ENCODE results near the gene GIPC1.

The GIPC1 gene

DNA sequence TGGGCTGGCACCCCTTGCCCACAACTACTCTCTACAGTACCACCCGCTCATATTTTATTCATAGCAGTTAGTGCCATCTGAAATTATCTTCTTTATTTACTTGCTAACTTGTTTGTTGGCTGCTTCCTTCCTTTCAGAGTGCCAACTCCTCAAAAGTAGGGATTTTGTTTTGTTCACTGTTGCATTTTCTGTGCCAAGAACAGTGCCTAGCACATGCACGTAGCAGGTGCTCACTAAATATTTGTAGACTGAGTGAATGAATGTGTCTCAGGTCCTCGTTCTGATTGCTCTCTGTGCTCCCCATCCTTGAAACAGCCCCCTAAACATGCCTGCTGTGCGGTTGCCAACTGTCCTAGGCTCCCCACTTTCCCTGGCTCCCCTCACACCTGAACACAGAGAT is 1.5 kb downstream of the GIPC1 start:
- no peak for DNase-seq (ENCODE audit: low spot score)

DNA sequence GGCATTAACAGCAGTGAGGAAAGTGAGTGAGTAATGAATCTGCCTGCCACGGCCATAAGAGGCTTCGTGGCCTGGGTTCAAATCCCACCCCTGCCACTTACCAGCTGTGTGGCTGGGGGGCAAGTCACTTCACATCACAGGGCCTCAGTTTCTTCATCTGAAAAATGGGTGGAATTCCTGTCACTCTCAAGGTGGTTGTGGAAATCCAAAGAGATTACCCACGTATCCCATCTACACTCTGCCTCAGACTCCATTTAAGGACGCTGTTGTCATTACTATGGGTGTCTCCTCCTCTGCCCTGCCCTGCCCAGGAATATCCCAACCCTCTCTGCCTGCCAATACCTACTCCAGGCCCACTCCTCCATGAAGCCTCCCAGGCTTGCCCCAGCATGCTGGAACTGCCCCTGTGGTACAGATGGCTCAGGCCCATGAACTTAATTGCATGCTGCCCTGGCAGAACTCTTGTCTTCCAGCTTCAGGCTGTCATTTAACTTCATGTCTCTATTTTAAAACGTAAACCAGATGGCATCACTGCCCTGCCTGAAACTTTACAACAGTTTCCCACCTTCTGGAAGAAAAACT is 3.1 kb downstream of the GIPC1 start:
- no peak for DNase-seq (ENCODE audit: low spot score)

DNA sequence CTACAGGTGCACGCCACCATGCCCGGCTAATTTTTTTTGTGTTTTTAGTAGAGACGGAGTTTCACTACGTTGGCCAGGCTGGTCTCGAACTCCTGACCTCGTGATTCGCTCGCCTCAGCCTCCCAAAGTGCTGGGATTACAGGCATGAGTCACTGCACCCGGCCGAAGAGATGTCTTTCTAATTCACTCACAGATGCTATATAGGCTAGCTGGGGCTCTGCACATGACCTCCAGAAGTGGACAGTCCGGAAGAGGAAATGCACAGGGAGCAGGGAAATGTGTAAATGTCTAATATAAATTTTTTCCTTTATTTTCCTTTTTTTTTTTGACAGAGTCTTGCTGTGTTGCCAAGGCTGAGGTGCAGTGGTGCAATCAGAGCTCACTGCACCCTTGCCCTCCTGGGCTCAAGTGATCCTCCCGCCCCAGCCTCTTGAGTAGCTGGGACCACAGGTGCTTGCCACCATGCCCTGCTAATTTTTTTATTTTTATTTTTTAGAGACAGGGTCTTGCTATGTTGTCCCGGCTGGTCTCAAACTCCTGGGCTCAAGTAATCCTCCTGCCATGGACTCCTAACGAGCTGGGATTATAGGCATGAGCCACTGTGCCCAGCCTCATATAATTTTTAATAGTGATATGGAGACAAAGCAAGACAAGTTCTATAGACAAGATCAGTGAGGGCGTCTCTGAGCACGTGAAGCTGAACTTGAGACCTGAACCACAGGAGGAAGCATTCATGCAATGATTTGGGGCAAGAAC is 8.4 kb downstream of the GIPC1 start:
- DNase-seq (ENCODE audit: low spot score) = no peak

DNA sequence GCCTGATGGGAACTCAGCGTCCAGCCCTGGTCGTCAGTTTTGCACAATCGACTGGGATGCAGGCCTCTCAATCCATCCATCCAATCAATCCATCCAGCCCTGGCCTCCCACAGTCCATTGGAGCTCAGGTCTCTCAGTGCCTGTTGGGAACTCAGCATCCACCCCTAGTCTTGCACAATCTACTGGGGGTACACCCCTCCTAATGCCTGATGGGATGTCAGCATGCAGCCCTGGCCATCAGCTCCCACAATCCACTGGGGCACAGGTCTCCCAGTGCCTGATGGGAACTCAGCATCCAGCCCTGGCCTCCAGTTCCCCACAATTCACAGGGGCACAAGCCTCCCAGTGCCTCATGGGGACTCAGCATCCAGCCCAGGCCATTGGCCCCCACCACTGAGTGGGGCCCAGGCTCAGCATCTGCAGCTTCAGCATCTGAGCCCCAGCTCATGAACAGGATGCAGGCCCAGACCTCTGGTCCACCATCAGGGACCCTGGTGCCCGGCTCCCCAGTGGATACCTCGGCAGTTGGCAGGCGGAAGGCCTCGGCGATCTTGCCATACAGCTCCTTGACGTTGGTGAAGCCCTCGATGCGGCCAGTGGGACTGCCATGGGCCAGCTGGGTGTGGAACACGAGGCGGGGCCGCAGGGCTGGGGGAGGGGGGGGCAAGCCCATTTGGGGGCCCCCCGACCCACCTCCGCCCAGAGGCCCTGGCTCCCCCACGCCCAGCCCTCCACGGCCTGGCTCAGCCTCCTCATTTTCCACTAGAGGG is 13.6 kb downstream of the GIPC1 start:
- DNase-seq (ENCODE audit: low spot score) = no peak

DNA sequence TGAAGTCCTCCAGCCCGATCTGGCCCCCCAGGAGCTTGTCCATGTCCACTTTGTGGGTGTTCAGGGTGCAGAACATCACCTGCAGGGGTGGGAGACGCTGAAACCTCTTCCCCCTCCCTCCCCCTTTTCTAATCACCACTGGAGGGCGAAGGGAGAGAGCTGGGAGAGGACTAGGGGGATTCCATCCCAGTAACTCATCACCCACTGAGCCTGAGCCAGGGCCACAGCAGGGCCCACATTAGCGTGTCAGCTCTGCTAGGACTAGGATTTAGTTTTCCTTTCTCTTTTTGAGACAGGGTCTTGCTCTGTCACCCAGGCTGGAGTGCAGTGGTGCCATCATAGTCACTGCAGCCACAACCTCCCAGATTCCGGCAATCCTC is 15.2 kb downstream of the GIPC1 start:
- DNase-seq (ENCODE audit: low spot score) = no peak

DNA sequence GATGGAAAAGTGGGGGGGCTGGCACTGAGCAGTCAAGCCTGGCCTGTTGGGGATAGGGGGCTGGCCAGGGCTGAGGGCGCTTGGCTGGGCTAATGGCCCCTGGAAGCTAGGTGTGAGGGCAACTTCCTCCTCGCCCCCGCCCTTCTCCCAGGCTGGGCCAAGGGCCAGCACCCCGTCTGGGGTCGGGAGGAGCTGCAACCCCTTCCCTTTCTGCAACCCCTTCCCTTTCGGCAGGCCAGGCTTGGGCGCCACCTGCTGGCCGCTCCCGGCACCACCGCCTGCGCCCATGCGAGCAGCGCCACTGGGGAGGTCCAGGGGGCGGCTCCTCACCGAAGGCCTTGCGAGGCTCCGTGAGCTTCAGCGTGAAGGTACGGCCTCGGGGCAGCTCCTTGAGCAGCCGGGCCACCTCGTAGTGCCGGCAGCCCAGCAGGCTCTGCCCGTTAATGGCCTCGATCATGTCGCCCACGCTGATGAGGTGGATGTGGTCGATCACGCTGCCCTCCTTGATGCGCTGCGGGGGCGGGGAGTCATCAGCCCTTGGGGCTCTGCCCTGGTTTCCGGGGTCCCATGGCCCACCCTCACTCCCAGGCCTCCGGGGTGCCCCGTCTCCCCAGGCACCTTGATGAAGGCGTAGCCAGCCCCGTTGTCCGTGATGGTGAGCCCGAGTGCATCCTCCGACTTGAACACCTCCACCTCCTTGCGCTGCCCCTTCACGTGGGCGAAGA is 15.8 kb downstream of the GIPC1 start:
- no peak for DNase-seq (ENCODE audit: low spot score)

DNA sequence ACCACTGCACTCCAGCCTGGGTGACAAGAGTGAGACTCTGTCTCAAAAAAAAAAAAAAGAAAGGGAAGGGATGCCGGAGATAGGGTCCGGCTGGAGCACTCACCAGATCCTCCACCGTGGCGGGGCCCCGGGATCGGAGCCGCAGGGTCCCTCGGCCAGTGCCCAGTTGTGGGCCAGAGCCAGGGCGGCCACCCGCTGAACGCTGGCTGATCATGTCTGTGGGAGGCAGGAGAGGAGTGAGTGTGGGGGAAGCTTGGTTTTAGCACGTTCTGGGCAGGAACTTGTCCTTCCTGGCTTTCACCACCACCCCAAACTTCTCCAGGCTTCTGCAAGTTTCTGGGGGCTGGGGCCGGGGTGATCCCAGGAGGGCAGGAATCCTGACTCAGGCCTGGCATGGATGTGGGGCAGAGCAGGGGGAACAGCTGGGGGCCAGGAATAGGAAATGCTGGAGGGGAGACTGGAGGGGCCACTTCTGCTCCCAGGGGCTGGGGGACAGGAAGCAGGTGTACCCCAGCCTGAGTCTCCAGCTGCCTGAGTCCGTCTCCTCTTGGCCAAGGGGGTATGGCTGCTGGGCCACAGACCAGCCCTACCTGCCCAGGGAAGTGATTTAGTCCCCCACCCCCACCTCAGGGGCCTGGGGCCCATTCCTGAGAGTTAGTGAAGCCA is 16.5 kb downstream of the GIPC1 start:
- DNase-seq (ENCODE audit: low spot score) = no peak

DNA sequence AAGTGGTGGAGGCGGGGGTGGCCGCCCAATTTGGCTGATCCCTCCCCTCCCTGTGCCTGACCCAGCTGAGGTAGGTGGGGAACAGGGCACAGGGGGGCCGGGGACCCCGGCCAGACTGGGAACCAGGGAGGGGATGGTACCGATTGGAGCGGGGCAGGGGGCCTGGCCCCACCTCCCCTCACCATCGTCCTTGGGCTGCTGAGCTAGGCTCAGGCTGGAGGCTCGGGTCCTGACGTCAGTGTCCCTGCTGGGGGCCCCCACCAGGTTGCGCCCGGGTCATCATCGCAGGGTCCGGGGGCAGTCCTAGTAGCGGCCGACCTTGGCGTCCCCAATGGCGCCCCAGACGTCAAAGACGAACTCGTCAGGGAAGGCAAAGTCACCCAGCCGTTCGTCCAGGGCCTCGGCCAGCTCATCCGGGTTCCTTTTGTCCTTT is 17.8 kb downstream of the GIPC1 start:
- no peak for DNase-seq (ENCODE audit: low spot score)

DNA sequence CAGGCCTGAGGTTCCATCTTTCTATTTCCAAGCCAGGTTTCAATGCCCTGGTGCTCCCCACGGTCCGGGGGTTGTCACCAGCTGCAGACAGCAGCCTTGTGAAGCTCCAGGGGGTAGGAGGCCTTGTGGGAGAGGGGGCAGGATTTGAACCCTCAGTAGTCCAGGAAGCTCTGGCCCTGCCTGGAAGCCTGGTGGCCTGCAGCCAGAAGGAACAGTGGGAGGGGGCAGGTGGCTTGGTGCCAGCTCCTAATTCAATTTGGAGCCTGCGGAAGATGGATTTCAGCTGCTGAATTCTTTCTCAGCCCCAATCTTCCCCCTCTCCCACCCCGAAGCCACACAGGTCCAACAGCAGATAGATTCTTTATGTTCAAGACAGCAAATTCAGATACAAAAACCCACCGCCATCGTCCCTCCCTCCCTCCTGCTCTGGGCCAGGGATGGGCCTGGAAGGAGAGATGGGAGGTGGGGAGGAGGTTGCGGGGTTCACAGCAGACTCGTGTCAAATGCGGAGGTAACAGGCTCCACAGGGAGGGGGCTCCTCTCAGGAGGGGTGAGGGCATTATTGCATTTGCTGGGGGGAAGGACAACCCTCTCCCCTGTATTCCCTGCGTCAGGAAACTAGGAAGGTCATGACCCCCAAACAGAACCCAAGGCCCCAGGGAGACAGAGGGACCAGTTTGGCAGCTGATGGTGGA is 18.4 kb downstream of the GIPC1 start:
- no peak for DNase-seq (ENCODE audit: low spot score)

DNA sequence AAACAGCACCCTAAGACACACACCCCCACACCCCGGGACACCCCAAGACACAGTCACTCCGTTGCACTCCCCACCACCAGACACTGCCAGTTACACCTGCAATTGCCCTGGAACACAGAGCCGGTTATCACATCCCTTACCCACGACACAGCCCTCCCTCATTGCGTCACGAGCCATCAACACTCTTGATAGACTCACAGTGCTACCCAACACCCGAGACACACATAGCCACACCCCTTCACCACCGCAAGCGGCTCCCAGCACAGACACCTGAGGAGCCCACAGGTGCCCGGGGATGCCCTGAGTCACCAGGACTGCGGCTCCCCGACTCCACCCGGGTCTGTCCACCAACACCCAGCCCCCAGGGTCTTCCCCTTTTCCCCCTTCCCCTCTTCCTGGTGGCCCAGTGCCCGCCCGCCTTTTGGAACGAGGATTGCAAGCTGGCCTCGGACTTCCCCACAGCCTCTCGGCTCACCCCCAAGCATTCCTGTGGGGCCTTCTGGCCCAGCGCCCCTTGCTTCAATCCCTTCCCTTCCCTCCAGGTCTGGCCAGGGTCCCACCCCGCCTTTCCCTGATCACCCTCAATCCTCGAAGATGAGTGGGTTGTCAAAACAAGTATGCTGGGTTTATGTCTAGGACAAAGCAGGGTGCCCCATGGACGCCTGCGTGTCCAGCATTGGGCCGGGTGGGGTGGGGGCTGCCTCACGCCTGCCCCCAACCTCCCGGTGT is 19.1 kb downstream of the GIPC1 start:
- DNase-seq (ENCODE audit: low spot score) = no peak

DNA sequence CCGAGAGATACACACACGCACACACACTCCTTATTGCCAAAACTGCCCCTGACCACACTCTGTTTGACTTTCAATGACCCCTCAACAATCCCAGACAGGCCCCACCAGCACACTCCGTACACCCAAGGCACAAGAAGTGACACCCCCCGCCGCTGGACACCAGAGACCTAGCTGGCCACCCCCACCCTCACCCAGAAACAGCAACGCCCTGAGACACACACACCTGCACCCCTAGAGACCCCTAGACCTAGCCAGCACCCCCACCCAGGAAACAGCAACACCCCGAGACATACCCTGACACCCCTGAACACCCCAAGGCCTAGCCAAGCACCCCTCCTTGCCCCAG is 19.6 kb downstream of the GIPC1 start:
- DNase-seq (ENCODE audit: low spot score) = no peak

DNA sequence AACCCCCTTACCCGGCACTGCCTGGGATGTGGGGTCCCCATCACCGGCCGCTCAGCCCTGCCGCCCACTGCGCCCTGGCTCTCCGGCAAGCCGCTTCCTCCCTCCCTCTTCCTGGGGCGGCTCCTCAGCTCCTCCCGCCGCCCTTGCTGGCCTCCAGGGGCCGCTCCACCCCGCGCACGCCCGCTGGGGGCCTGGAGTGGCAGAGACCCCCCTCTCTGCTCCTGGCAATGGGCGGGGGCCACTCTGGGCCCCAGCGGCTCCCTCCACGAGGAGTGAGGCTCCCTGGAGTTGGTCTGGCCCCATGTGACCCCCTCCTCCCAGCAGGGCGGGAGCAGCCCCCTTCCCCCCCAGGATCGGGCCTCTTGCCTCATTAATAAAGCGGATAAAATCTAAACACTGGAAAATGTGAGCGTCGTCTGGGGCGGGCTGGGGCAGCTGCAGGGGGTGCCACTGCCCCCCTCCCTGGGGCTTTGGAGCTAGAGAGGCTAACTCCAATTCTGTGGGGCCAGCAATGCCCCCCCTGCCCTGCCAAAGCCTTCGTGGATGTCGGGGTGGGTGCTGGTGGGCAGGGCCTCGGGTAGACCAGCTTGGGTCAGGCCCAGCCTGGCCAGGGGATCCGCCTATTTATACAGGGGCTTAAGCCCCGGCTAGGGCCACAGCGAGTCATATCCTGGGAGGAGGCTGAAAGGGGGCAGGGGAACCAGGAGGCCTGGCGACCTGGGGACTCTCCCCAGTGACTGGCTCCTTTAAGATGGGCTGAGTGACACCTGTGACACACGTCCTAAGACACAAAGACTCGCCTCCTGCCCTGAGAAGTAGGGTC is 20.5 kb downstream of the GIPC1 start, which contains the start of gene PTGER1:
Gene PTGER1, minus strand, starts transcription at position 104 of the 823 bp plus-strand sequence. CDS start 1,034 bp downstream, outside the sequence.
- no peak for DNase-seq (ENCODE audit: low spot score)

DNA sequence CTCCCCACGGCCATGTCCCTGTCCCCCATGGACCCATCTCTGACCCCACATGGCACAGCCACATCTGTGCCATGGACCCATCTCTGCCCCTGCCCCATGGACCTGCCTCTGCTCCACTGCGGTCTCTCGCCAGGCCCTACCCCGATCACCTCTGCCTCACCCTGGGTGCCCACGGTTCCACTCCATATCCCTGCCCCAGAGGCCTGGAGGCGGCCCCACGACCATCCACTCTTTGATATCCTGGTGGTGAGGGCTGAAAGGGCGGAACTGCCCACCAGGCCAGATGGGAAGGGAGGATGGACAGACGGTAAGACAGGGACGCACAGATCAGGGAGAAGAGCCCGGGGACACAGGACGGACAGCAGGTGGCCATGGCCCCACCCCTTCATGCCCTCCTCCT is 21.1 kb downstream of the GIPC1 start:
- DNase-seq (ENCODE audit: low spot score) = no peak

DNA sequence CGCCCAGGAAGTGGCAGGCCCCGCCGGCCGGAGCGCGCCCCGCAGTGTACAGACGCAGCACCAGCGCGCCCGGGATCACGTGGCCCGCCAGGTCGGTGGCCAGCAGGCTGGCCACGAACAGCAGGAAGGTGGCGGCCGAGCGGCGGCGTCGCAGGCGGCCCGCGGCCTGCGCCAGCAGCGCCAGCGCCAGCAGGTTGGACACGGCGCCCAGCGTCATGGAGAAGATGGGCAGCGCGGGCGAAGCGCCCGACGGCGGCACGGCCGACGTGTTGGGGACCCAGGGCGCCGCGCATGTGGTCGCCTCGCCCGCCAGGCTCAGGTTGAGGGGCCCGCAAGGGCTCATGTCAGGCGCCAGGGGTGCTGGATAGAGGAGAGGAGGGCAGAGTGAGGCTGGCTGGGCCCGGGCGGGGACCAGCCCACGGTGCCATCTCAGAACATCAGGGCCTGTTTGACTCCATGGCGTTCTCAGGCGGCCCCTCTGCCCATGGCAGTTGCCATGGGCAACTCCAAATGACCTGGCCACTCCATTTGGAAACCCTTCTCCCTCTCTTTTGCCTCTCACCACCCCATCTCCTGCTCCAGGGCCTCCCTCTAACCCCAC is 21.8 kb downstream of the GIPC1 start:
- no peak for DNase-seq (ENCODE audit: low spot score)

DNA sequence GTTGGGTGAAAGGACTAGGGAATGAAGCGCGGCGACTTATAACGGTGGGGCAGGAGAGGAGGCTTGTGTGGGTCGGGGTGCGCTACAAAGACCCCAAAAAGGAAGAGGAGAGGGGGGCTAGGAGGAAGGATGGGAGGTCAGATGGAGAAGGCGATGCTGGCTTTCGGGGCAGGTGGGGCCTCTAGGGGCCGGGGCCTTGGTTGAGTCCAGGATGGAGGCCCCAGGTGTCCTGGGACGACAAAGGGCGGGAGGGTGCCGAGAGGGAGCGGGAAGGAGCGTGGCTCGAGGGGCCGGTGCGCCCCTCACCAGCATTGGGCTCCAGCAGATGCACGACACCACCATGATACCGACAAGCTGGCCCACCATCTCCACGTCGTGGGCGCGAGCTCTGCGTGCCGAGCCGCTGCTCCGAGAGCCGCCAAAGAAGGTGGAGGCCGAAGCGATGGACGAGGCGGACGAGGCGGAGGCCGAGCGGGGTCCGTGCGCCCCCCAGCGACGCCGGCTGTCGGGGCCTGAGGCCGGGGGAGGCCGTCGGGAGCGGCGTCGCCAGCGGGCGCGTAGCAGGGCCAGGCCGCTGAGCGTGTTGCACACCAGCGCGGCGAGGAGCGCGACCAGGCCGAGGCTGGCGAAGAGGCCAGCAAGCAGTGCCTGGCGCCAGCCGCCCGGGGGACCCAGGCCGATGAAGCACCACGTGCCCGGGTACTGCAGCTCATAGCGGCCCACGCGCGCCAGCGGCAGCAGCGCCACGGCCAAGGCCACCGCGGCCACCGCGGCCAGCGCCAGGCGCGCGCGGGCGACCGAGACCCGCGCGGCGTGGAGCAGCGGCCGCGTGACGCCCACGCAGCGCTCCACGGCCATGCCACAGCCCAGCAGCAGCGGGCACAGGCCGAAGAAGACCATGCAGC is 22.6 kb downstream of the GIPC1 start:
- DNase-seq (ENCODE audit: low spot score) = no peak

DNA sequence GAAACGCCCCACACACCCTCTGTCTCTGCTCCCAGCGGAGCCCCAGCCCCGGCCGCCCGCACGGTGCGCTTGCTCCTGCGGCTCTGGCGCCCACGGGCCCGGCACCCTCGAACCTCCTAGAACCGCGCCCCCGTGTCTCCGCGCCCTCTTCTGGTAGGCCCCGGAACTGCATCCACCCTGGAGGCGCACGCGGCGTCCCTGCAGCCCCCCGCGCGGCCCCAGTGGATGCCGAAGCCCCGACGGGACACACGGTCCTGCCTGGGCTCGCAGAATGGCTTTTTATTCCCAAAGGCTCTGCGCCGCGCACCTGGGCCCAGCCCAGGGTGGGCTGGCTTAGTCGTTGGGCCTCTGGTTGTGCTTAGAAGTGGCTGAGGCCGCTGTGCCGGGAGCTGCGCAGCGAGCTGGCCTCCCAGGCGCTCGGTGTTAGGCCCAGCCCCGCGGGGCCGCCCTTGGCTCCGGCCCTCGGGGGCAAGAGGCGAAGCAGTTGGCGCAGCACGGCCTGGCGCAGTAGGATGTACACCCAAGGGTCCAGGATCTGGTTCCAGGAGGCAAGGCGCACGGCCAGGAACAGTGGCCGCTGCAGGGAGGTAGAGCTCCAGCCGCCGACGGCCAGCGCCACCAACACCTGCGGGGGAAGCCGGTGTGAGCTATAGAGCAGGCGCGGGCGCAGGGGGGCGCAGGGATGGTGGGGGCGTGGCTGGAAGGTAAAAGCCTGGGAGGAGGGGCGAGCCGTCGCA is 23.6 kb downstream of the GIPC1 start:
- no peak for DNase-seq (ENCODE audit: low spot score)

DNA sequence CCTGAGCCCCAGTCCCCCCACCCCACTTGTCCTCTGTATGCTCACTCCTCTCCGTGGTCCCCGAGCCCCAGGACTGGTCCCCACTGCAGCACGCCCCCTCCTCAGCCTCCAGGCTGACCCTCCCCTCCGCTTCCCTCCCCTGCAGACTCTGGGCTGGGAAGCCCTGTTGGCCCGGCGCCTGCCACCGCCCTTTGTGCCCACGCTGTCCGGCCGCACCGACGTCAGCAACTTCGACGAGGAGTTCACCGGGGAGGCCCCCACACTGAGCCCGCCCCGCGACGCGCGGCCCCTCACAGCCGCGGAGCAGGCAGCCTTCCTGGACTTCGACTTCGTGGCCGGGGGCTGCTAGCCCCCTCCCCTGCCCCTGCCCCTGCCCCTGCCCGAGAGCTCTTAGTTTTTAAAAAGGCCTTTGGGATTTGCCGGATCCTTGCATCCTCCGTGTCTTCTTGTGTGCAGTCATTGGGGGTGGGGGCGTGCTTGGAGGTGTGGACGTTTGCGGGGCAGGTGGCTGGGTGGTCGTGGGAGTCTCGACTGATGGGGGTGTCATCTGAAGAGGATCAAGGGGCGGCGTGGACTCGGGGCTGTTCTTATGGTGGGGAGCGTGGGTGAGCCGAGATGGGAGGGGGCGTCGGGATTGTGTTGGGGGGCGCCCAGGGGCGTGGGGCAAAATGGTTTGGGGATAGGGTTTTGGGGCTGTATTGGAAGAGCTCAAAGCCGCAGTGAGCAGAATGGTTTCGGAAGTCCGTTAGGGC is 24.3 kb downstream of the GIPC1 start:
- DNase-seq (ENCODE audit: low spot score) = no peak
